Right cardiac atrium (tissue), 5 donors: ENCODE measurements around the gene PRDM16. TPM values are rescaled to one million over a fixed set of nuclear protein-coding genes. Genes with fewer than 3 reads are reported as not detected.

ENCODE experiments used
- ATAC-seq, 2 donors: fragments of 200-7000 bp; cut with Tn5 transposase; one replicate each; pipeline versions ENCODE4 v1.8.0 to v1.9.1; 2020; ENCODE audit warnings: moderate library complexity in 2 of 2, mild to moderate bottlenecking in 1 of 2
- DNase-seq, 3 donors: peaks; one replicate each; pipeline ENCODE4 v3.0.0-alpha.2; 2020
- H3K27ac ChIP-seq: one replicate; pipeline ENCODE4 v1.5.1; 2013; ENCODE audit warnings: mild to moderate bottlenecking, low read length, control low read depth, moderate library complexity
- H3K27me3 ChIP-seq: one replicate; pipeline ENCODE4 v1.6.1; 2013; ENCODE audit not compliant: control insufficient read depth, insufficient read depth
- H3K4me1 ChIP-seq: one replicate; pipeline ENCODE4 v1.6.1; 2013; ENCODE audit warnings: low read length; ENCODE audit not compliant: control insufficient read depth, insufficient read depth
- H3K4me3 ChIP-seq: one replicate; pipeline ENCODE4 v1.5.1; 2013; ENCODE audit warnings: low read length, control low read depth
- H3K9me3 ChIP-seq: one replicate; pipeline ENCODE4 v1.6.1; 2013; ENCODE audit warnings: low read length; ENCODE audit not compliant: control insufficient read depth
- WGBS: extraction: QIAGEN DNeasy Blood & Tissue Kit; methylation state at CpG from one replicate; pipeline ENCODE4 v1.1.7; 2013; 5-methylcytosine and 5-hydroxymethylcytosine counted together
- intact Hi-C, 4 donors: fragments of 100-400 bp; cut with DNase I; formaldehyde crosslinking; loops; one replicate each; pipeline versions ENCODE4 v1.11.0 to v1.14.0; 2022 to 2023
- polyA plus RNA-seq: library from polyadenylated mRNA; stranded (reverse); fragments of 200-250 nt; gene quantifications from one replicate; pipeline ENCODE4 v1.2.3, GENCODE V29; 2013
- total RNA-seq, 4 donors: library from RNA; stranded (reverse); fragmentation: NEBNext Ultra II Directional; extraction: Animal tissue kit (Norgen Biotek cat#: 25700); gene quantifications; one replicate each; pipeline ENCODE4 v1.2.1, GENCODE V29; 2021
- donor health status: healthy with polysubstance abuse.
- donor health status: DM: no; HTN: yes; CAD: no.
- donor health status: DM: no; HTN: no; CAD: no.
- donor health status: DM: no; HTN: yes; CAD: no; lungs with severe emphysema.
- donor health status: DM: yes; HTN: yes; CAD: no.

Gene PRDM16
- total and polyA plus RNA-seq, 5 donors = 1.1 to 2.9 (median 1.9) TPM

DNA sequence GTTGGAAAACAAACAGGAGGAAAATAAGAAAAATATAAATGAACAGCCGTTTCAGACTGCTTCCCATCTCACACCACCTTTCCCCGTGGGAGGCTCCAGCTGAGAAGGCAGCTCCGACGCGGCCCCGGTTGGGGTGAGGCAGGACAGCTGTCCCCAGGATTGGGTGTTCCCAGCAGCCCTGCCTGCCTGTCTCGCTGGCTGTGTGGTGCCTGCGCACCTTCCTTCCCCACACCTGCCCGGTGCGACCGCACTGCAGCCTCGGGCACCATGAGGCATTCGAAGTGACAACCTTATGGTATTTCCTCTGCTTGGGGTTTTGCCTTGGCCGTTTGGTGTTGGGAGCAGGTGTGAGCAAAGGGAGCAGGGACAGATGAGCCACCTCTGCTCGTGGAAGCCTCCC, 161.6 kb downstream of the PRDM16 start:
- Histone ChIP-seq H3K4me1 (no peaks in the 10 kb centered on the region), H3K27ac (no peak overlapping the region), H3K27me3 (no peaks in the 10 kb centered on the region), H3K4me3 (no peak overlapping the region), H3K9me3 (no peaks in the 10 kb centered on the region)
- ATAC-seq (no peak), DNase-seq (no peak)
- intact Hi-C loops = no loop called here
- 76% methylated on average over 15 of the region's 15 CpGs for WGBS

DNA sequence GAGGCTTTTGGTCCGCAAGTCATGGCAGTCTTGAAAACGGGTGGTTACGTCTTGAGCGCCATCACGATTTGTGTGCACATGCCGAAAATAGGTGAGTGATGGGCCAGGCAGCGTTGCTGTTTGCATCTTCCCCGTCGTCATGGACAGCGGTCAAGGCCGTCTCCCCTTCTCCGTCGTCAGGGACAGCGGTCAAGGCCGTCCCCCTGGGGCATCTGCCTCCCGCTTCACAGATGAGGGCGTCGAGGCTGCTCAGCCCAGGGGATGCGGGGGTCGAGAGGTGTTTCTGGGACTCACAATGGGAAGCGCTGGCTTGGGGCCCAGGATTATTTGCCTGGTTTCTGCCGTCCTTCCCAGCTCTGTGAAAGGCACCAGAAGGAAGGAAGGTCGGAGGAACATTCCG, 162.2 kb downstream of the PRDM16 start:
- WGBS = 74% methylated on average over 24 of the region's 24 CpGs
- ATAC-seq = no peak
- no peak overlapping the region for H3K4me3 ChIP-seq
- no peaks in the 10 kb centered on the region for H3K4me1 ChIP-seq
- H3K9me3 ChIP-seq = no peaks in the 10 kb centered on the region
- H3K27ac ChIP-seq = no peak overlapping the region
- intact Hi-C loops = no loop called here
- no peaks in the 10 kb centered on the region for H3K27me3 ChIP-seq
- no peak for DNase-seq

DNA sequence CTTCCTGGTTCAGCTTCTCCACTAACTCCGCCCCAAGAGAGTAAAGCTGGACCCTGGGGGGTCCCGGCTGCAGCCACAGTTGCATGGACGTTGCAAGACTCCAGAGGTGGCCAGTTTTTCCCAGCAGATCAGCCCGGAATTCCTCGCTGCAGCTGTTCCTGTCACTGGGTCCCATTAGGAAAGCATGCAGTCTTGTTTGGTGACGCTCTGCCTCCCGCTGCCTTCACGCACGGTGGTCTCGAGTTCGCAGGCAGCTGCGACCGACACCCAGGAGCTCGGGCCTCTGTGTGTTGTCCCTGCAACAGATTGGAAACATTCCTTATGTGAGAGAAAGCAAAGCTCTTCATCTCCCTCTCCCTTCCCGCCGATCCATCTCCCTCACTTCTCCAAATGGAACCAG, 162.8 kb downstream of the PRDM16 start:
- DNase-seq (peak in 1 of 3 donors; percentile 27), ATAC-seq (no peak)
- no peaks in the 10 kb centered on the region for H3K9me3 ChIP-seq
- H3K27ac ChIP-seq = no peak overlapping the region
- intact Hi-C loops = no loop called here
- H3K4me3 ChIP-seq = no peak overlapping the region
- H3K4me1 ChIP-seq = no peaks in the 10 kb centered on the region
- WGBS = 64% methylated on average over 16 of the region's 16 CpGs
- no peaks in the 10 kb centered on the region for H3K27me3 ChIP-seq

DNA sequence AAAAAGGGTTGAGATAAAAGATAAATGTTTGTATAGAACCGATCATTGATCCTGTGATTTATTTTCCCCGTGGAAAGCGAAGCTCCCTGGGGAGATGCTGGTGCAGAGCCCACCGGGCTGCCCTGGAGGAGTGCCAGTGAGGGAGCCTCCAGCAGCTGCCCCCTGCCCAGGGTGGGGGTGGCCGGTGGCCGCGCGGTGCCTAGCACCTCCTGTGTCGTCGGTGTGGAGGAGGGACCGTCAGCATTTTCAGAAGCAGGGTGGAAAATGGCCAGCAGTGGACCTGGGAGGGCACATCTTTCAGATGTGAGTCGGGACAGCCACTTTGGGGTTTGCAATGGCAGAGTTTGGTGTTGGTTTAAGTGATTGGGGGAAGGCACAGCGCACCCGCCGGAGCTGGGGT, 164.0 kb downstream of the PRDM16 start:
- DNase-seq = peak in 1 of 3 donors; percentile 41
- H3K27me3 ChIP-seq = no peaks in the 10 kb centered on the region
- 78% methylated on average over 15 of the region's 15 CpGs for WGBS

DNA sequence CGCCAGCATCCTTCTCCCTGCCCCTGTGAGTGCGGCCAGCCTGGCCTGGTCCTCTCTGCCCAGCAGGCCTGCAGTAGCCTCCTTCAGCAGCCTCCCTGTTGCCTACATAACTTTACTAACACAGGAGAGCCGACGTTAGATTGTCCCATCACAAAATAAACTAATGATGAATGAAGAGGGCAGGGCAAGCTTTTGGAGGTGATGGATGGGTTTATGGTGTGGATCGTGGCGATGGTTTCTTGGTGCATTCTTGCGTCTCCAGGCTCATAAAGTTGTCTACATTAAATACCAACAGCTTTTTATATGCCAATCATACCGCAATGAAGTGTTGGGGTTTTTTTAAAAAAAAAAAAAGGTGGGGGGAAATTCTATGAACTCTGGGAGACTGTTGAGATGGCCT, 164.5 kb downstream of the PRDM16 start:
- H3K4me3 ChIP-seq = no peak overlapping the region
- DNase-seq = peak in 1 of 3 donors; percentile 6
- H3K9me3 ChIP-seq = no peaks in the 10 kb centered on the region
- no peak for ATAC-seq
- 91% methylated on average over 8 of the region's 8 CpGs for WGBS
- no peaks in the 10 kb centered on the region for H3K4me1 ChIP-seq
- intact Hi-C loops = no loop called here
- H3K27ac ChIP-seq = no peak overlapping the region
- H3K27me3 ChIP-seq = no peaks in the 10 kb centered on the region

More for the DNA sequence above, 164.0 kb downstream of the PRDM16 start:
- Histone ChIP-seq H3K9me3 (no peaks in the 10 kb centered on the region), H3K27ac (no peak overlapping the region), H3K4me3 (no peak overlapping the region), H3K4me1 (no peaks in the 10 kb centered on the region)
- intact Hi-C loops = no loop called here
- no peak for ATAC-seq

DNA sequence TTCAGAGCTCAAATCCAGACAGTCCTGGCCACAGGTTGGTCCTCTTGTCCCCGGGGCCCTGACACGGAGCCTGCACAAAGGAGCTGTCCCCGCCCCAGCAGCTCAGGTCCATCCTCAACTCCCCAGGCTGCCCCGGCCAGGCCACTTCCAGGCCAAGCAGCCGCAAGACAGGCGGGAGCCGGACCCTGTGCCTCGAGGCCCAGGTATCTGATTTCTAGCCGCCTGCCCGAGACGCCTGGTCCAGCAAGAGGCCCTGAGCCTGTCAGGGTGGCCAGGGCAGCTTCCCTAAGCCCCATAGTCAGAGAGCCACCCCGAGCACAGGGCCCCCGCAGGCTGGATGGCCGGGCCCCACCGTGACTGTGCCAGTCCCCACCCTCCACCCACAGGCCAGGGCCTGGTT, 165.3 kb downstream of the PRDM16 start:
- H3K27ac ChIP-seq = no peak overlapping the region
- intact Hi-C loops = no loop called here
- ATAC-seq (no peak), DNase-seq (peak in 1 of 3 donors; percentile 52)
- WGBS = 89% methylated on average over 15 of the region's 15 CpGs
- H3K9me3 ChIP-seq = no peaks in the 10 kb centered on the region
- H3K27me3 ChIP-seq = no peaks in the 10 kb centered on the region
- H3K4me3 ChIP-seq = no peak overlapping the region
- no peaks in the 10 kb centered on the region for H3K4me1 ChIP-seq

DNA sequence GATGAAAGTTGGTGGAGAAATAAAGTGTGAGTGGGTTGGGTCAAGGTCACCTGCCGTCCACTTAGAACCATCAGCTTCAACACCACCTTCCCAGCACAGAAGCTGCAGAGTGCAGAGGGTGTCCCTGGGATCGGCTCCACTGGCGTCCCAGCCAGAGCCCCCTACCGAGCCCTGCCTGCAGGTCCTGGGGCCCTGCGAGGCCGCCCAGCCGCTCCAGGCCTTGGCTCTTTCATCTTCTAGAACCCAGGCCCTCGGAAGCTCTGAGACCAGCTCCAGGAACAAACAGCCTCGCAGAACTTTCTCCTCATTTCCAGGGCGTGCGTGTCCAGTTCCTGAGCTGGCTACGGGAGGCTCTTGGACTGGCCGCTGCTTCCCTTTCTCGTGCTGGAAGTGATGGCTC, 166.0 kb downstream of the PRDM16 start:
- peak in 1 of 3 donors; percentile 18 for DNase-seq
- H3K9me3 ChIP-seq = no peaks in the 10 kb centered on the region
- no peak overlapping the region for H3K4me3 ChIP-seq
- 90% methylated on average over 14 of the region's 14 CpGs for WGBS
- H3K27me3 ChIP-seq = no peaks in the 10 kb centered on the region
- H3K27ac ChIP-seq = no peak overlapping the region
- no peaks in the 10 kb centered on the region for H3K4me1 ChIP-seq
- intact Hi-C loops = no loop called here
- ATAC-seq = no peak

DNA sequence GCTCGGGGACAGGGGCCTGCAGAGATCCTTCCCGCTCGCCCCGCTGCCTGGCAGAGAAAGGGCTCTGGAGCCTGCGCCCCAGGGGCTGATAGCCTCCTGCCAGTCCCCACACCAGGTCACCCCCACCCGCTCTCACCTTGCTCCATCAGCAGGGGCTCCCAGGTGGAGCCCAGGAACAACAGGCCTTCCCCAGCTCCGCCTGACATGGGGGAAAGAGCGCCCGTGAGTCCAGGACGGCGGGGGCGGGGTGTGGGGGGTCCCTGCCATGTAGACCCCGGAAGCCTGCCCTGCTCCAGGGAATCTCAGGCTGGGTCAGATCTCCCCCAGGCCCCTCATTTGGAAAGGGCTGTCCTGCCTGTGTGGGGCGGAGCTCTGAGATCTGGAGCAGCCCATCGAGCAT, 166.5 kb downstream of the PRDM16 start:
- H3K27me3 ChIP-seq = no peaks in the 10 kb centered on the region
- 92% methylated on average over 15 of the region's 15 CpGs for WGBS
- DNase-seq (peak in 1 of 3 donors; percentile 43), ATAC-seq (no peak)
- intact Hi-C loops = no loop called here
- no peak overlapping the region for H3K4me3 ChIP-seq
- no peaks in the 10 kb centered on the region for H3K9me3 ChIP-seq
- H3K4me1 ChIP-seq = no peaks in the 10 kb centered on the region
- no peak overlapping the region for H3K27ac ChIP-seq

DNA sequence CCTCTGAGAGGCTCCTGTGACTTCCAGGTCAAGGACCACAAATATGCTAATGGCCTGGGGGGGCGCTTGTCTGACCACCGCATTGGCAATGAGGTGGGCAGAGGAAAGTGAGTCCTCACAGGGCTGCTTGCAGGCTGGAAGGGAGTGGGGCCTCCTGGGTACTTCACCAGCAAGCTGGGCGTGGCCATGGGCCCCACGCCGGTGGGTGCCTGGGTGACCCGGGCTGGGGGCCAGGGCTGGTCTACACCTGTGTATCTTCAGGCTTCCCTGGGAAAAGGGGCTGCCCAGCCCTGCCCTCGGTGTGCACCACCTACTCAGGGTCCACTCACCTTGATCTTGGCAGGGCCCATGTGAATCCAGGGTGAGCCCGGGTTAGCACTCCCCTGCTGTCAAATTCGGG, 167.4 kb downstream of the PRDM16 start:
- 89% methylated on average over 9 of the region's 9 CpGs for WGBS
- intact Hi-C loops = no loop called here
- peak in 1 of 3 donors; percentile 44 for DNase-seq

DNA sequence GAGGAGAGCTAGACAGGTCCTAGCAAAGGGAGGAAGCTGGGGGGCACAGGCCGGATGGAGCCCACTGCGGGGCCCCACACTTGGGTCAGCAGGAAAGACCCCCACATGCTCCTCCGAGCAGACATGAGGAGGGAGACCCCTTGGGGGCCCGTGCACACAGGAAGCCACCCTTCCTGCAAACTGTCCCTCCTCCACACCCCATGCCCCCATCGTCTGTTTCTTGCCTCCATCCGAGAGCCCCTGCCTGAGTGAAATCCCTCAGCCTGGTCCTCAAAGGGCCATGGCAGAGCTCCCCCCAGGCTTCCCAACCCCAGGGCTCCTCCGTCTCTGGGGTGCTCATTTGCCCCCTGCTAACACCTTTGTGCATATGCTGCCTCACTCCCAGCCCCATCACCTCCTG, 168.0 kb downstream of the PRDM16 start:
- WGBS = 75% methylated on average over 7 of the region's 7 CpGs
- intact Hi-C loops = no loop called here
- Histone ChIP-seq H3K4me1 (no peaks in the 10 kb centered on the region), H3K4me3 (no peak overlapping the region), H3K9me3 (no peaks in the 10 kb centered on the region), H3K27ac (no peak overlapping the region), H3K27me3 (no peaks in the 10 kb centered on the region)
- ATAC-seq = no peak
- peak in 1 of 3 donors; percentile 42 for DNase-seq

More for the DNA sequence above, 167.4 kb downstream of the PRDM16 start:
- H3K9me3 ChIP-seq = no peaks in the 10 kb centered on the region
- no peak overlapping the region for H3K4me3 ChIP-seq
- H3K27ac ChIP-seq = no peak overlapping the region
- no peaks in the 10 kb centered on the region for H3K27me3 ChIP-seq
- ATAC-seq = no peak
- H3K4me1 ChIP-seq = no peaks in the 10 kb centered on the region

DNA sequence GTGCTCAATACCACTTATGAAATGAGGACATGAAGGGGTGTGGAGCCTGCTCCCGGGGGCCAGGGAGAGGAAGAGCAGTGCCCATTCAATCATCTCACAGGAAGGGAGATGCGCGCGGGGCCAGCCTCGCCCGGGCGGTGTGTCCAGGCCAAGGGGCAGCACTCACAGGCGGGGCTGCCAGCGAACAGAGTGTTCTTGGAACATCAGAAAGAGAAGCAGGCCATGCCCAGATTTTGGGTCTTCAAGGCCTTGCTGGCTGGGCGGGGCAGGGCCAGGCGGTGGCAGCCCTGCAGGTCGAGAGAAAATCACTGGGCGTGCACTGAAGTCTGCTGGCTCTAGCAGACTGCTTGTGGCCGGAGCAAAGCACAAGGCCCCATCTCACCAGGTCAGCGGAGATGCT, 168.6 kb downstream of the PRDM16 start:
- Histone ChIP-seq H3K4me1 (no peaks in the 10 kb centered on the region), H3K27ac (no peak overlapping the region), H3K4me3 (no peak overlapping the region), H3K27me3 (no peaks in the 10 kb centered on the region), H3K9me3 (no peaks in the 10 kb centered on the region)
- intact Hi-C loops = no loop called here
- DNase-seq (no peak), ATAC-seq (no peak)
- WGBS = 88% methylated on average over 15 of the region's 15 CpGs

DNA sequence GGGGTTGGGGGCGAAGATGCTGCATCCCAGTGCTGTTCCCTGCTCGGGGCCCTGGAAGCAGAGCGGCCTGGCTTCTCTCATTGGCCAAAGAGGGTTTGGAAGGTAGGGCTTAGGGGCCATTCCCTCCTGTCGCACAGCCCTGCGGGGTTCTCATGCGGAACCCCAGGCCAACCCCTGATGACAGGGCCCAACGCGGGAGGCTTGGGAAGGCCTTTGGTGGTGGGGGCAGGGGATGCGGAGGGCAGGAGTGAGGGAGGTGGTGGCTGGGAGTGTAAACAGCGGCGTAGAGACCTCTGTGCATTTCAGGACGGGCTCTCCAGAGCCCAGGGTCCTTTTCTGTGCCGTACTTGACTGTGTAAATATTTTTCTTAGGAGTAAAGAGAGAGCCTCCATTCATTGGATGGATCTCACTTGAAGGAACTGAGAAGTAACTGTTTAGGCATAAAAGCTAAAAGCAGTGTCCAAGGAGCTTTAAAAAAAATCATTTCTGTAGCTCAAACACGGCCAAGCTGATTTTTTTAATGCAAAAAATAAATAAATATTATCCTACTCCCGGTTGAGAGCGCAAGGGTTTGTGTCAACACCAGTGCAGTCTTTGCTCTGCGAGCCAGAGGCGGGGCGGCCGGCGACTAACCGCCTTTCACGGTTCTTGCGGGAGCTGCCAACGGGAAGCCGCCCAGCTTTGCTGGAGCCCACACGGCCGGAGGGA, 169.1 kb downstream of the PRDM16 start:
- H3K27ac ChIP-seq = no peak overlapping the region
- intact Hi-C loops = no loop called here
- 86% methylated on average over 28 of the region's 28 CpGs for WGBS
- no peak for ATAC-seq
- peak in 2 of 3 donors; percentile 58 to 68 for DNase-seq
- H3K27me3 ChIP-seq = no peaks in the 10 kb centered on the region
- no peaks in the 10 kb centered on the region for H3K4me1 ChIP-seq
- no peak overlapping the region for H3K4me3 ChIP-seq
- H3K9me3 ChIP-seq = no peaks in the 10 kb centered on the region
